Loucy (cell line): ENCODE measurements around the gene SKIC8.

Source experiments
- CTCF ChIP-seq: fragments of 200-600 bp; sonication (generic); conservative IDR thresholded peaks from 2 replicates; pipeline ENCODE4 v1.5.1; 2014; ENCODE audit warnings: mild to moderate bottlenecking, antibody characterized with exemption, low read length
- EZH2phosphoT487 ChIP-seq: fragments of 200-600 bp; IDR thresholded peaks from 2 replicates; pipeline ENCODE4 v1.6.1; 2018; ENCODE audit warnings: antibody characterized with exemption, mild to moderate bottlenecking, moderate library complexity, borderline replicate concordance

- TF ChIP-seq CTCF, result no peak
- no peak for TF ChIP-seq EZH2phosphoT487
These were observed 24.4 kb downstream of the SKIC8 start for GRCh38 chr15:78274994-78275393.
